ENCODE results near the gene PEX12.

The PEX12 gene

DNA sequence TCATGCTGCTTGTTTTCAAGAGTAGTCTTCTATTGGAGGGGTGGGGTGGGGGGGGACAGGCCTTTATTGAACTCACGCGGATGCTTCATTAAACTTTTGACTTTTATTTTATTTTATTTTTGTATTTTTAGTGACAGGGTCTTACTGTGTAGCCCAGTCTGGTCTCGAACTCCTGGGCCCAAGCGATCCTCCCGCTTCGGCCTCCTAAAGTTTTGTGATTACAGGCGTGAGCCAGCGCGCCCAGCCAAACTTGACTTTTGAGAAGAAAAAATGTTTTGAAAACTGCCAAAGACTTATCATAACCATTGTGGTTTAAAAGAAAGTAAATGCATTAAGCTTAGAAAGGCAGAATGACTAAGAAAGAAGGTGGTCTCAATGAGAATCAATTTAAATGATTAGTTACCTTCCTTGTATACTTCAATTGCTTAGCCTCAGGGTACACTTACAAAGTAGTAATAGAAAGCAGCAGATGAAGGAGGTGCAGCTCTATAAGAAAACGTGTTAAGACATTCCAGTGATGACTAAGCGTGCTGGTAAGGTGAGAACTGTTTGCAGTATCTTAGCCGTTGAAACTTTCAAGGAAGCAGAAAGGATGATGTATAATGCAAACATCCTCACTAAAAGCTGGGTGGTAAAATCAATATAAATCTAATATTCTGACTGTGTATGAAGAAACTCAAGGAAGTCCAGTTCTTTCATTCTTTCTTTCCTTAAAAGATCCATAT, 10.0 kb upstream of the PEX12 start (continued):
- TF ChIP-seq, protein P1, sequence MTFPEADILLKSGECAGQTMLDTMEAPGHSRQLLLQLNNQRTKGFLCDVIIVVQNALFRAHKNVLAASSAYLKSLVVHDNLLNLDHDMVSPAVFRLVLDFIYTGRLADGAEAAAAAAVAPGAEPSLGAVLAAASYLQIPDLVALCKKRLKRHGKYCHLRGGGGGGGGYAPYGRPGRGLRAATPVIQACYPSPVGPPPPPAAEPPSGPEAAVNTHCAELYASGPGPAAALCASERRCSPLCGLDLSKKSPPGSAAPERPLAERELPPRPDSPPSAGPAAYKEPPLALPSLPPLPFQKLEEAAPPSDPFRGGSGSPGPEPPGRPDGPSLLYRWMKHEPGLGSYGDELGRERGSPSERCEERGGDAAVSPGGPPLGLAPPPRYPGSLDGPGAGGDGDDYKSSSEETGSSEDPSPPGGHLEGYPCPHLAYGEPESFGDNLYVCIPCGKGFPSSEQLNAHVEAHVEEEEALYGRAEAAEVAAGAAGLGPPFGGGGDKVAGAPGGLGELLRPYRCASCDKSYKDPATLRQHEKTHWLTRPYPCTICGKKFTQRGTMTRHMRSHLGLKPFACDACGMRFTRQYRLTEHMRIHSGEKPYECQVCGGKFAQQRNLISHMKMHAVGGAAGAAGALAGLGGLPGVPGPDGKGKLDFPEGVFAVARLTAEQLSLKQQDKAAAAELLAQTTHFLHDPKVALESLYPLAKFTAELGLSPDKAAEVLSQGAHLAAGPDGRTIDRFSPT (tag by site-specific recombination; IDR thresholded peaks at IDR 0.05): 0 out of 2 replicates have a peak, but pooled peaks have one; percentile 49
- no peak for TF ChIP-seq ZNF23 (tag by site-specific recombination; IDR thresholded peaks at IDR 0.05; ENCODE audit: borderline replicate concordance)
- peak; percentile 100 for TF ChIP-seq ZNF10 (tag by site-specific recombination; IDR thresholded peaks at IDR 0.05)
- peak; percentile 55; the same call in 1 of the 2 replicates for TF ChIP-seq ZNF561 (tag by site-specific recombination; IDR thresholded peaks at IDR 0.05; ENCODE audit: borderline replicate concordance)
- no peak for TF ChIP-seq ZNF791 (tag by site-specific recombination; IDR thresholded peaks at IDR 0.05)
- no peak for TF ChIP-seq ZNF624 (tag by site-specific recombination; IDR thresholded peaks at IDR 0.05)
- TF ChIP-seq, protein P2, sequence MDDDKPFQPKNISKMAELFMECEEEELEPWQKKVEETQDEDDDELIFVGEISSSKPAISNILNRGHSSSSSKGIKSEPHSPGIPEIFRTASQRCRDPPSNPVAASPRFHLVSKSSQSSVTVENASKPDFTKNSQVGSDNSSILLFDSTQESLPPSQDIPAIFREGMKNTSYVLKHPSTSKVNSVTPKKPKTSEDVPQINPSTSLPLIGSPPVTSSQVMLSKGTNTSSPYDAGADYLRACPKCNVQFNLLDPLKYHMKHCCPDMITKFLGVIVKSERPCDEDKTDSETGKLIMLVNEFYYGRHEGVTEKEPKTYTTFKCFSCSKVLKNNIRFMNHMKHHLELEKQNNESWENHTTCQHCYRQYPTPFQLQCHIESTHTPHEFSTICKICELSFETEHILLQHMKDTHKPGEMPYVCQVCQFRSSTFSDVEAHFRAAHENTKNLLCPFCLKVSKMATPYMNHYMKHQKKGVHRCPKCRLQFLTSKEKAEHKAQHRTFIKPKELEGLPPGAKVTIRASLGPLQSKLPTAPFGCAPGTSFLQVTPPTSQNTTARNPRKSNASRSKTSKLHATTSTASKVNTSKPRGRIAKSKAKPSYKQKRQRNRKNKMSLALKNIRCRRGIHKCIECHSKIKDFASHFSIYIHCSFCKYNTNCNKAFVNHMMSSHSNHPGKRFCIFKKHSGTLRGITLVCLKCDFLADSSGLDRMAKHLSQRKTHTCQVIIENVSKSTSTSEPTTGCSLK (tag by site-specific recombination; IDR thresholded peaks at IDR 0.05): no peak
- no peak for TF ChIP-seq ZNF2 (tag by site-specific recombination; IDR thresholded peaks at IDR 0.05)
- no peak for TF ChIP-seq ZNF510 (tag by site-specific recombination; IDR thresholded peaks at IDR 0.05; ENCODE audit: insufficient replicate concordance)
- TF ChIP-seq ZNF366 (tag by site-specific recombination; conservative IDR thresholded peaks at IDR 0.05): peak; percentile 91
- TF ChIP-seq WT1 (tag by site-specific recombination; IDR thresholded peaks at IDR 0.05): peak; percentile 35; the same call in 1 of the 2 replicates
- TF ChIP-seq ZFP69B (tag by site-specific recombination; IDR thresholded peaks at IDR 0.05): no peak
- TF ChIP-seq, protein P3, sequence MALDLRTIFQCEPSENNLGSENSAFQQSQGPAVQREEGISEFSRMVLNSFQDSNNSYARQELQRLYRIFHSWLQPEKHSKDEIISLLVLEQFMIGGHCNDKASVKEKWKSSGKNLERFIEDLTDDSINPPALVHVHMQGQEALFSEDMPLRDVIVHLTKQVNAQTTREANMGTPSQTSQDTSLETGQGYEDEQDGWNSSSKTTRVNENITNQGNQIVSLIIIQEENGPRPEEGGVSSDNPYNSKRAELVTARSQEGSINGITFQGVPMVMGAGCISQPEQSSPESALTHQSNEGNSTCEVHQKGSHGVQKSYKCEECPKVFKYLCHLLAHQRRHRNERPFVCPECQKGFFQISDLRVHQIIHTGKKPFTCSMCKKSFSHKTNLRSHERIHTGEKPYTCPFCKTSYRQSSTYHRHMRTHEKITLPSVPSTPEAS (tag by site-specific recombination; IDR thresholded peaks at IDR 0.05): no peak
- TF ChIP-seq SP3 (tag by site-specific recombination; IDR thresholded peaks at IDR 0.05): no peak
- peak; percentile 23; the same call in 1 of the 2 replicates for TF ChIP-seq ZNF391 (tag by site-specific recombination; IDR thresholded peaks at IDR 0.05; ENCODE audit: borderline replicate concordance, low read depth)
- no peak for TF ChIP-seq YY2 (tag by site-specific recombination; IDR thresholded peaks at IDR 0.05)
- TF ChIP-seq, protein P4, sequence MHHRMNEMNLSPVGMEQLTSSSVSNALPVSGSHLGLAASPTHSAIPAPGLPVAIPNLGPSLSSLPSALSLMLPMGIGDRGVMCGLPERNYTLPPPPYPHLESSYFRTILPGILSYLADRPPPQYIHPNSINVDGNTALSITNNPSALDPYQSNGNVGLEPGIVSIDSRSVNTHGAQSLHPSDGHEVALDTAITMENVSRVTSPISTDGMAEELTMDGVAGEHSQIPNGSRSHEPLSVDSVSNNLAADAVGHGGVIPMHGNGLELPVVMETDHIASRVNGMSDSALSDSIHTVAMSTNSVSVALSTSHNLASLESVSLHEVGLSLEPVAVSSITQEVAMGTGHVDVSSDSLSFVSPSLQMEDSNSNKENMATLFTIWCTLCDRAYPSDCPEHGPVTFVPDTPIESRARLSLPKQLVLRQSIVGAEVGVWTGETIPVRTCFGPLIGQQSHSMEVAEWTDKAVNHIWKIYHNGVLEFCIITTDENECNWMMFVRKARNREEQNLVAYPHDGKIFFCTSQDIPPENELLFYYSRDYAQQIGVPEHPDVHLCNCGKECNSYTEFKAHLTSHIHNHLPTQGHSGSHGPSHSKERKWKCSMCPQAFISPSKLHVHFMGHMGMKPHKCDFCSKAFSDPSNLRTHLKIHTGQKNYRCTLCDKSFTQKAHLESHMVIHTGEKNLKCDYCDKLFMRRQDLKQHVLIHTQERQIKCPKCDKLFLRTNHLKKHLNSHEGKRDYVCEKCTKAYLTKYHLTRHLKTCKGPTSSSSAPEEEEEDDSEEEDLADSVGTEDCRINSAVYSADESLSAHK (tag by site-specific recombination; IDR thresholded peaks at IDR 0.05): 0 out of 2 replicates have a peak, but pooled peaks have one; percentile 34
- no peak for TF ChIP-seq ZNF768 (tag by site-specific recombination; IDR thresholded peaks at IDR 0.05)
- peak; percentile 60; the same call in 1 of the 2 replicates for TF ChIP-seq KLF10 (tag by site-specific recombination; IDR thresholded peaks at IDR 0.05)
- no peak for TF ChIP-seq ZNF184 (tag by site-specific recombination; IDR thresholded peaks at IDR 0.05)
- TF ChIP-seq ZIC2 (tag by site-specific recombination; IDR thresholded peaks at IDR 0.05): no peak
- TF ChIP-seq, protein P5, sequence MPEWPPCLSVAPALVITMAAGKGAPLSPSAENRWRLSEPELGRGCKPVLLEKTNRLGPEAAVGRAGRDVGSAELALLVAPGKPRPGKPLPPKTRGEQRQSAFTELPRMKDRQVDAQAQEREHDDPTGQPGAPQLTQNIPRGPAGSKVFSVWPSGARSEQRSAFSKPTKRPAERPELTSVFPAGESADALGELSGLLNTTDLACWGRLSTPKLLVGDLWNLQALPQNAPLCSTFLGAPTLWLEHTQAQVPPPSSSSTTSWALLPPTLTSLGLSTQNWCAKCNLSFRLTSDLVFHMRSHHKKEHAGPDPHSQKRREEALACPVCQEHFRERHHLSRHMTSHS (tag by site-specific recombination; IDR thresholded peaks at IDR 0.05): no peak
- TF ChIP-seq, protein P6, sequence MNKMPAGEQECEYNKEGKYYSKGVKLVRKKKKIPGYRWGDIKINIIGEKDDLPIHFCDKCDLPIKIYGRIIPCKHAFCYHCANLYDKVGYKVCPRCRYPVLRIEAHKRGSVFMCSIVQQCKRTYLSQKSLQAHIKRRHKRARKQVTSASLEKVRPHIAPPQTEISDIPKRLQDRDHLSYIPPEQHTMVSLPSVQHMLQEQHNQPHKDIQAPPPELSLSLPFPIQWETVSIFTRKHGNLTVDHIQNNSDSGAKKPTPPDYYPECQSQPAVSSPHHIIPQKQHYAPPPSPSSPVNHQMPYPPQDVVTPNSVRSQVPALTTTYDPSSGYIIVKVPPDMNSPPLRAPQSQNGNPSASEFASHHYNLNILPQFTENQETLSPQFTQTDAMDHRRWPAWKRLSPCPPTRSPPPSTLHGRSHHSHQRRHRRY (tag by site-specific recombination; IDR thresholded peaks at IDR 0.05): no peak
- TF ChIP-seq, protein P7, sequence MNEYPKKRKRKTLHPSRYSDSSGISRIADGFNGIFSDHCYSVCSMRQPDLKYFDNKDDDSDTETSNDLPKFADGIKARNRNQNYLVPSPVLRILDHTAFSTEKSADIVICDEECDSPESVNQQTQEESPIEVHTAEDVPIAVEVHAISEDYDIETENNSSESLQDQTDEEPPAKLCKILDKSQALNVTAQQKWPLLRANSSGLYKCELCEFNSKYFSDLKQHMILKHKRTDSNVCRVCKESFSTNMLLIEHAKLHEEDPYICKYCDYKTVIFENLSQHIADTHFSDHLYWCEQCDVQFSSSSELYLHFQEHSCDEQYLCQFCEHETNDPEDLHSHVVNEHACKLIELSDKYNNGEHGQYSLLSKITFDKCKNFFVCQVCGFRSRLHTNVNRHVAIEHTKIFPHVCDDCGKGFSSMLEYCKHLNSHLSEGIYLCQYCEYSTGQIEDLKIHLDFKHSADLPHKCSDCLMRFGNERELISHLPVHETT (tag by site-specific recombination; IDR thresholded peaks at IDR 0.05): peak; percentile 74; the same call in 1 of the 2 replicates
- peak; percentile 12; the same call in 1 of the 2 replicates for TF ChIP-seq ZNF324 (tag by site-specific recombination; IDR thresholded peaks at IDR 0.05)
- TF ChIP-seq ZFP3 (tag by site-specific recombination; IDR thresholded peaks at IDR 0.05; ENCODE audit: low read depth): no peak
- TF ChIP-seq ZNF248 (tag by site-specific recombination; IDR thresholded peaks at IDR 0.05): no peak
- TF ChIP-seq ZNF514 (tag by site-specific recombination; IDR thresholded peaks at IDR 0.05): no peak
